ENCODE data around the gene CNMD. TPM values are rescaled to one million over a fixed set of nuclear protein-coding genes. Genes with fewer than 3 reads are reported as not detected.
"Not testable (repeated sequence)": the region's sequence is repeated elsewhere in the genome, so short reads cannot be mapped to it uniquely, and the experiment has no call there.

The CNMD gene
- total RNA-seq, 2 experiments from 2014 or later = not detected

- no peaks in the 10 kb centered on the region for H3K36me3 Mint-ChIP-seq (ENCODE audit: low read depth)
- no peaks in the 10 kb centered on the region for H3K27me3 Mint-ChIP-seq (ENCODE audit: low read depth)
- no peak for DNase-seq
- H3K4me3 Mint-ChIP-seq = no peak overlapping the region
- intact Hi-C loops (cut with micrococcal nuclease) = no loop called here
- H3K9me3 Mint-ChIP-seq = no peaks in the 10 kb centered on the region
- H3K4me1 Mint-ChIP-seq (ENCODE audit: low read depth) = no peaks in the 10 kb centered on the region
- no peak overlapping the region for H3K27ac Mint-ChIP-seq
- CTCF ChIA-PET = interaction anchor here (1.5 kb wide), 1 partner anchor 10 kb away, joined by 5 read pairs; no protein-coding TSS in a partner anchor
These were observed 28.3 kb downstream of the CNMD start for GRCh38 chr13:52711286-52711685.

GRCh38 chr13:52708266-52708665, 31.4 kb downstream of the CNMD start:
- H3K4me3 Mint-ChIP-seq; H3K36me3 Mint-ChIP-seq (ENCODE audit: low read depth); H3K9me3 Mint-ChIP-seq; H3K27me3 Mint-ChIP-seq (ENCODE audit: low read depth); DNase-seq; CTCF ChIA-PET; intact Hi-C loops (cut with micrococcal nuclease); H3K27ac Mint-ChIP-seq; H3K4me1 Mint-ChIP-seq (ENCODE audit: low read depth): not testable (repeated sequence)

GRCh38 chr13:52707375-52707774, 32.2 kb downstream of the CNMD start:
- CTCF ChIA-PET = no interaction called here

GRCh38 chr13:52706081-52706480, 33.5 kb downstream of the CNMD start:
- Mint-ChIP-seq H3K4me3 (no peak overlapping the region), H3K36me3 (ENCODE audit: low read depth) (no peaks in the 10 kb centered on the region), H3K9me3 (no peaks in the 10 kb centered on the region)

More at GRCh38 chr13:52707375-52707774, 32.2 kb downstream of the CNMD start:
- intact Hi-C loops (cut with micrococcal nuclease) = no loop called here
- Mint-ChIP-seq H3K36me3 (ENCODE audit: low read depth) (no peaks in the 10 kb centered on the region), H3K9me3 (no peaks in the 10 kb centered on the region), H3K4me3 (no peak overlapping the region), H3K27ac (no peak overlapping the region), H3K27me3 (ENCODE audit: low read depth) (no peaks in the 10 kb centered on the region), H3K4me1 (ENCODE audit: low read depth) (no peaks in the 10 kb centered on the region)
- no peak for DNase-seq

GRCh38 chr13:52703482-52703881, 36.1 kb downstream of the CNMD start:
- no peak for DNase-seq
- H3K9me3 Mint-ChIP-seq = no peaks in the 10 kb centered on the region
- no peaks in the 10 kb centered on the region for H3K27me3 Mint-ChIP-seq (ENCODE audit: low read depth)
- no peaks in the 10 kb centered on the region for H3K36me3 Mint-ChIP-seq (ENCODE audit: low read depth)
- H3K27ac Mint-ChIP-seq = no peak overlapping the region
- H3K4me3 Mint-ChIP-seq = no peak overlapping the region
- intact Hi-C loops (cut with micrococcal nuclease) = no loop called here
- H3K4me1 Mint-ChIP-seq (ENCODE audit: low read depth) = no peaks in the 10 kb centered on the region
- CTCF ChIA-PET = interaction anchor here (0.6 to 1.0 kb wide), 4 partner anchors 22 to 161 kb away, joined by 3 to 5 read pairs (median 4); no protein-coding TSS in a partner anchor

More at GRCh38 chr13:52706081-52706480, 33.5 kb downstream of the CNMD start:
- Mint-ChIP-seq H3K27me3 (ENCODE audit: low read depth) (no peaks in the 10 kb centered on the region), H3K4me1 (ENCODE audit: low read depth) (no peaks in the 10 kb centered on the region), H3K27ac (no peak overlapping the region)
- intact Hi-C loops (cut with micrococcal nuclease) = no loop called here
- DNase-seq = no peak
- CTCF ChIA-PET = no interaction called here

- intact Hi-C loops (cut with micrococcal nuclease) = no loop called here
- H3K27me3 Mint-ChIP-seq (ENCODE audit: low read depth) = no peaks in the 10 kb centered on the region
- DNase-seq = no peak
- H3K27ac Mint-ChIP-seq = no peak overlapping the region
- peaks cover 3% of the 10 kb centered on the region for H3K36me3 Mint-ChIP-seq (ENCODE audit: low read depth)
- CTCF ChIA-PET = interaction anchor here (1.7 kb wide), 1 partner anchor 9 kb away, joined by 5 read pairs; no protein-coding TSS in a partner anchor
- no peak overlapping the region for H3K4me3 Mint-ChIP-seq
- H3K4me1 Mint-ChIP-seq (ENCODE audit: low read depth) = no peaks in the 10 kb centered on the region
- no peaks in the 10 kb centered on the region for H3K9me3 Mint-ChIP-seq
These were observed 37.7 kb downstream of the CNMD start for GRCh38 chr13:52701728-52702465.

GRCh38 chr13:52696566-52696965, 43.1 kb downstream of the CNMD start:
- CTCF ChIA-PET = interaction anchor here (0.9 kb wide), 1 partner anchor 44 kb away, joined by 3 read pairs; the partner anchor contains the start of gene SUGT1
- no peaks in the 10 kb centered on the region for H3K27me3 Mint-ChIP-seq (ENCODE audit: low read depth)
- no peak overlapping the region for H3K4me3 Mint-ChIP-seq
- peaks cover 16% of the 10 kb centered on the region for H3K36me3 Mint-ChIP-seq (ENCODE audit: low read depth)
- H3K4me1 Mint-ChIP-seq (ENCODE audit: low read depth) = peaks cover 14% of the 10 kb centered on the region
- DNase-seq = no peak
- no peak overlapping the region for H3K27ac Mint-ChIP-seq
- intact Hi-C loops (cut with micrococcal nuclease) = loop anchor here (1.0 kb wide), 1 partner anchor 44 kb away; the partner anchor contains the start of gene SUGT1
- no peaks in the 10 kb centered on the region for H3K9me3 Mint-ChIP-seq

GRCh38 chr13:52695856-52696255, 43.8 kb downstream of the CNMD start:
- CTCF ChIA-PET = no interaction called here
- Mint-ChIP-seq H3K4me1 (ENCODE audit: low read depth) (peaks cover 14% of the 10 kb centered on the region), H3K9me3 (no peaks in the 10 kb centered on the region), H3K36me3 (ENCODE audit: low read depth) (peaks cover 21% of the 10 kb centered on the region), H3K27me3 (ENCODE audit: low read depth) (no peaks in the 10 kb centered on the region), H3K4me3 (no peak overlapping the region), H3K27ac (no peak overlapping the region)
- intact Hi-C loops (cut with micrococcal nuclease) = loop anchor here (1.0 to 2.0 kb wide), 2 partner anchors 44 to 79 kb away; partner anchors contain the start of gene SUGT1
- DNase-seq = peak; percentile 63

- intact Hi-C loops (cut with micrococcal nuclease) = no loop called here
- Mint-ChIP-seq H3K36me3 (ENCODE audit: low read depth) (peaks cover 38% of the 10 kb centered on the region), H3K9me3 (no peaks in the 10 kb centered on the region), H3K27me3 (ENCODE audit: low read depth) (no peaks in the 10 kb centered on the region), H3K4me3 (no peak overlapping the region), H3K4me1 (ENCODE audit: low read depth) (no peaks in the 10 kb centered on the region), H3K27ac (no peak overlapping the region)
- CTCF ChIA-PET = no interaction called here
- DNase-seq = no peak
These were observed 53.2 kb downstream of the CNMD start for GRCh38 chr13:52686376-52686775.

GRCh38 chr13:52685806-52686205, 53.8 kb downstream of the CNMD start:
- CTCF ChIA-PET, DNase-seq: not testable (repeated sequence)
- H3K36me3 Mint-ChIP-seq (ENCODE audit: low read depth) = peaks cover 35% of the 10 kb centered on the region

GRCh38 chr13:52677823-52678222, 61.8 kb downstream of the CNMD start:
- Mint-ChIP-seq H3K4me1 (ENCODE audit: low read depth) (peaks cover 4% of the 10 kb centered on the region), H3K4me3 (no peak overlapping the region), H3K36me3 (ENCODE audit: low read depth) (peaks cover 32% of the 10 kb centered on the region), H3K27ac (no peak overlapping the region), H3K9me3 (no peaks in the 10 kb centered on the region), H3K27me3 (ENCODE audit: low read depth) (no peaks in the 10 kb centered on the region)
- intact Hi-C loops (cut with micrococcal nuclease) = no loop called here
- DNase-seq = no peak
- CTCF ChIA-PET = interaction anchor here (0.6 to 3.0 kb wide), 2 partner anchors 14 to 305 kb away, joined by 4 to 15 read pairs; no protein-coding TSS in a partner anchor

More at GRCh38 chr13:52685806-52686205, 53.8 kb downstream of the CNMD start:
- intact Hi-C loops (cut with micrococcal nuclease); H3K4me1 Mint-ChIP-seq (ENCODE audit: low read depth); H3K9me3 Mint-ChIP-seq; H3K4me3 Mint-ChIP-seq; H3K27ac Mint-ChIP-seq; H3K27me3 Mint-ChIP-seq (ENCODE audit: low read depth): not testable (repeated sequence)

GRCh38 chr13:52673465-52673864, 66.2 kb downstream of the CNMD start:
- no peaks in the 10 kb centered on the region for H3K9me3 Mint-ChIP-seq
- DNase-seq = no peak
- H3K4me3 Mint-ChIP-seq = no peak overlapping the region
- intact Hi-C loops (cut with micrococcal nuclease) = no loop called here
- no peaks in the 10 kb centered on the region for H3K27me3 Mint-ChIP-seq (ENCODE audit: low read depth)
- no peak overlapping the region for H3K27ac Mint-ChIP-seq
- CTCF ChIA-PET = no interaction called here
- peaks cover 31% of the 10 kb centered on the region for H3K36me3 Mint-ChIP-seq (ENCODE audit: low read depth)
- peaks cover 6% of the 10 kb centered on the region for H3K4me1 Mint-ChIP-seq (ENCODE audit: low read depth)

- CTCF ChIA-PET = no interaction called here
- intact Hi-C loops (cut with micrococcal nuclease) = no loop called here
- no peak overlapping the region for H3K27ac Mint-ChIP-seq
- H3K36me3 Mint-ChIP-seq (ENCODE audit: low read depth) = peaks cover 26% of the 10 kb centered on the region
- H3K4me1 Mint-ChIP-seq (ENCODE audit: low read depth) = peaks cover 5% of the 10 kb centered on the region
- no peaks in the 10 kb centered on the region for H3K9me3 Mint-ChIP-seq
- H3K27me3 Mint-ChIP-seq (ENCODE audit: low read depth) = no peaks in the 10 kb centered on the region
- DNase-seq = no peak
- H3K4me3 Mint-ChIP-seq = no peak overlapping the region
These were observed 68.9 kb downstream of the CNMD start for GRCh38 chr13:52670726-52671125.
